ENCODE data around the gene SPDEF.

- no peak for TF ChIP-seq CTCF (optimal IDR thresholded peaks at IDR 0.05 in 1 of 3, IDR thresholded peaks at IDR 0.05 in 1 of 3, conservative IDR thresholded peaks at IDR 0.05 in 1 of 3; ENCODE audit: extremely low read depth in 1 of 3, insufficient read depth in 2 of 3, low read length in 3 of 3)
- no peak for TF ChIP-seq EZH2 (IDR thresholded peaks at IDR 0.05; ENCODE audit: low read length)
Measured at GRCh38 chr6:34593701-34594100, 37.6 kb upstream of the SPDEF start.
